Globus pallidus (tissue), 1 donor: Measurements from ENCODE around the gene MYO15A.

Source experiments
- DNase-seq: peaks from one replicate; pipeline ENCODE4 v3.0.0-alpha.2; 2015; ENCODE audit warnings: low spot score

The MYO15A gene

GRCh38 chr17:18158022-18158600, 49.6 kb downstream of the MYO15A start:
- DNase-seq: peak; percentile 54

GRCh38 chr17:18159551-18160120, 51.1 kb downstream of the MYO15A start:
- no peak for DNase-seq

- DNase-seq: no peak
These were observed 51.7 kb downstream of the MYO15A start for GRCh38 chr17:18160128-18160856.

- no peak for DNase-seq
These were observed 52.9 kb downstream of the MYO15A start for GRCh38 chr17:18161207-18162145.

GRCh38 chr17:18163547-18163946, 55.0 kb downstream of the MYO15A start:
- no peak for DNase-seq

GRCh38 chr17:18166894-18167293, 58.3 kb downstream of the MYO15A start:
- no peak for DNase-seq

GRCh38 chr17:18167421-18167820, 58.9 kb downstream of the MYO15A start:
- no peak for DNase-seq

GRCh38 chr17:18172531-18173278, 64.1 kb downstream of the MYO15A start:
- DNase-seq: no peak

- no peak for DNase-seq
These were observed 65.2 kb downstream of the MYO15A start for GRCh38 chr17:18173740-18174139.

- peak; percentile 29 for DNase-seq
These were observed 67.6 kb downstream of the MYO15A start for GRCh38 chr17:18176176-18176575.

- DNase-seq: no peak
These were observed 68.6 kb downstream of the MYO15A start for GRCh38 chr17:18177133-18177532.

- DNase-seq: no peak
These were observed 69.2 kb downstream of the MYO15A start for GRCh38 chr17:18177722-18178121.

GRCh38 chr17:18179196-18179595, 70.6 kb downstream of the MYO15A start:
- no peak for DNase-seq

- DNase-seq: no peak
These were observed 71.2 kb downstream of the MYO15A start for GRCh38 chr17:18179804-18180203.

- no peak for DNase-seq
These were observed 72.8 kb downstream of the MYO15A start for GRCh38 chr17:18181358-18181757.

GRCh38 chr17:18182110-18182977, 73.8 kb downstream of the MYO15A start:
- peak; percentile 17 for DNase-seq

- DNase-seq: no peak
These were observed 74.4 kb downstream of the MYO15A start for GRCh38 chr17:18182978-18183333.

- peak; percentile 99 for DNase-seq
These were observed 75.0 kb downstream of the MYO15A start, which contains the start of gene ALKBH5 for GRCh38 chr17:18183334-18184142. Gene ALKBH5 (plus strand): TSS chr17:18183828. CDS start chr17:18184244, 416 bp downstream.

GRCh38 chr17:18184143-18185031, 75.8 kb downstream of the MYO15A start:
- DNase-seq: peak; percentile 53
